GM21390 (cell line): ENCODE results near the gene UCP3.

Experiments used
- ATAC-seq: cut with Tn5 transposase; IDR thresholded peaks from one replicate; pipeline ENCODE4 v1.9.1; 2021; ENCODE audit not compliant: unreplicated experiment

The UCP3 gene, protein sequence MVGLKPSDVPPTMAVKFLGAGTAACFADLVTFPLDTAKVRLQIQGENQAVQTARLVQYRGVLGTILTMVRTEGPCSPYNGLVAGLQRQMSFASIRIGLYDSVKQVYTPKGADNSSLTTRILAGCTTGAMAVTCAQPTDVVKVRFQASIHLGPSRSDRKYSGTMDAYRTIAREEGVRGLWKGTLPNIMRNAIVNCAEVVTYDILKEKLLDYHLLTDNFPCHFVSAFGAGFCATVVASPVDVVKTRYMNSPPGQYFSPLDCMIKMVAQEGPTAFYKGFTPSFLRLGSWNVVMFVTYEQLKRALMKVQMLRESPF

GRCh38 chr11:74008373-74009229 lies at the start of gene UCP3:
UCP3 (minus strand) TSS chr11:74009085; CDS start chr11:74007042, 2,043 bp downstream.
- no peak for ATAC-seq

DNA sequence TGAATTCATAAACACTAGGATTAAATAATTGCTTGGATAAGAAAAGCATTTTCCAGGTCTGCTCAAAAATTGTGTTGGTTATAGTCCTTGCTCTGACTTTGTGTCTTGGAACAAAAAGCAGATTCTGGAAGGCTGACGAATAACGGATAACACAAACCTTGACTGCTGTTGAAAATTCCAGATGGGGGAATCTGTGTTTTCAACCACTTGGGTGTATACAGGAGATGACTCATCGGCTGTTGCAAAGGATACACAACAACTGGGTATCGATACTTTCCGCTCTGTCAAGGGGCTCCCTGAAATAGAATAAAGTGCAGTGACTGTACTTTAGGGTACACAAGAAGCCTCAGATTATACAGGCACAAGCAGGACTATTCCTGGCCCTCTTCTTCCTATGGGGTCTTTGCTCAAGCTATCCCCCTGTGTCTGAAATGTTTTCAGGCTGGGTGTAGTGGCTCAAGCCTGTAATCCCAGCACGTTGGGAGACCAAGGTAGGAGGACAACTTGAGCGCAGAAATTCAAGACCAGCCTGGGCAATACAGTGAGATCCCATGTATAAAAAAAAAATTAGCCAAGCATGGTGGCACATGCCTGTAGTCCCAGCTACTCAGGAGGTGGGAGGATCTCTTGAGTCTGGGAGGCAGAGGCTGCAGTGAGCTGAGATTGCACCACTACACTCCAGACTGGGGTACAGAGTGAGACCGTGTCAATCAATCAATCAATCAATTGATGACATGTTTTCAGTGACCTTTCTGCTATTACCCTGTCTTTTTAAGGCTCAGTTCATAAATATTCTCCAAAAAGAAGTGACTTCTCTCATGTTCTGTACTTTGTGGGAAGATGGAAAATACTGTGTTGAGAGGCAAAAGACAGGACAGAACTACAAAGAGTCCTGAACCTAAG lies 48.6 kb upstream of the UCP3 start:
- ATAC-seq: no peak

DNA sequence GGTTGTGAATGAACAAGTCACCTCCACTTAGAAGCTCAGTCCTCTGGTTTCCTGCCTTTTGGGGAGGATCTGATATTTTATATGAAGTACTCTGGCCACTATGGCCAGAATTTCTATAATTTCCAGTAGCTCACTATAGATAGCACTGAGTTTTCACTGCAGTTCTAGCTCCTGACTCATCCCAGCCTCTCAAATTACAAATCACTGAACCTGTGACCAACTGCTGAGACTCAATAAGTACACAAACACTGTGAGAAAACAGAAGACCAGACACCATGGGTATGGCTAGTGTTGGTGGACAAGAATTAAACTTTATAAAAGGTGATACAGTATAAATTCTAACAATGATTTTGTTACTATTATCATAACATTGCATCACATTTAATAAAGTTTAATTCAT lies 47.1 kb upstream of the UCP3 start:
- no peak for ATAC-seq

- ATAC-seq: no peak
Observed at GRCh38 chr11:74050465-74050864, 41.6 kb upstream of the UCP3 start.

GRCh38 chr11:74048993-74049392 lies 40.1 kb upstream of the UCP3 start:
- no peak for ATAC-seq

GRCh38 chr11:74044538-74044937 lies 35.7 kb upstream of the UCP3 start:
- no peak for ATAC-seq

GRCh38 chr11:74043450-74043849 lies 34.6 kb upstream of the UCP3 start:
- ATAC-seq: no peak

- ATAC-seq: no peak
Observed at GRCh38 chr11:74037309-74037708, 28.4 kb upstream of the UCP3 start.

DNA sequence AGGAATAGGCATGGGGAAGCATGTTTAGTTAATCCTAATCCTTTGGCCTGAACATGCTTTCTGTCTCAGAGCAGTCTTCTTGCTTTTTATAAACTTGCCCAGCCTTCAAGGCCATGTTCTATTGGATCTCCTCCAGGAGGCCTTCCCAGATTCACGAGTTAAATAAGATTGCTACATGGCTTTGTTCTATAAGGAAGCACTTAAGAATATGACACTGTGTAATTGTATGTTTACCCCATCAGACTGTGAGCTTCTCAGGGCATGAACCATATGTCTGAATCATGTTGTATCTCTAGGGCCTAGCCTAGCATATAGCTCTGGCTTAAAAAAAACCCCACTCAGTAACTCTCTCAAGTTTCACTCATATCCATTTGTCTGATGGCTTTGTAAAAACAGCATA lies 26.4 kb upstream of the UCP3 start:
- no peak for ATAC-seq

DNA sequence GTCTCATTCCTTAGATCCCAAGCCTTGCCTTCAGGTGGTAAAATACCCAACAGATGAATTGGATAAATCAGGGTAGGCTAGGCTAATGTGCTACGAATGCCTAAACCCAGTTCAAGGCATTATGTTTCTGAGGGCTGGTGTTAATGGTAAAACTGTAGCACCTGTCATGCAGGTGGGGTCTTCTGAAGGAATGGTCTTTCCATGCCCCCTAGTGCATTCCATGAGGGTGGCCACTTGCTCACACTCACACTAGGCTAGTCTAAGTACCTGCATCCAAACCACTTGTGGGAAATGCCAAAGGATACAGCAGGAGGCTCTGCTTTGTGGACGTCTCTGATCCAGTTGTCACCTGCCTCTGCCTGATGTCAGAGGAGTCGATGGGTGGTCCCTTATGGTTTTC lies 24.2 kb upstream of the UCP3 start:
- no peak for ATAC-seq

DNA sequence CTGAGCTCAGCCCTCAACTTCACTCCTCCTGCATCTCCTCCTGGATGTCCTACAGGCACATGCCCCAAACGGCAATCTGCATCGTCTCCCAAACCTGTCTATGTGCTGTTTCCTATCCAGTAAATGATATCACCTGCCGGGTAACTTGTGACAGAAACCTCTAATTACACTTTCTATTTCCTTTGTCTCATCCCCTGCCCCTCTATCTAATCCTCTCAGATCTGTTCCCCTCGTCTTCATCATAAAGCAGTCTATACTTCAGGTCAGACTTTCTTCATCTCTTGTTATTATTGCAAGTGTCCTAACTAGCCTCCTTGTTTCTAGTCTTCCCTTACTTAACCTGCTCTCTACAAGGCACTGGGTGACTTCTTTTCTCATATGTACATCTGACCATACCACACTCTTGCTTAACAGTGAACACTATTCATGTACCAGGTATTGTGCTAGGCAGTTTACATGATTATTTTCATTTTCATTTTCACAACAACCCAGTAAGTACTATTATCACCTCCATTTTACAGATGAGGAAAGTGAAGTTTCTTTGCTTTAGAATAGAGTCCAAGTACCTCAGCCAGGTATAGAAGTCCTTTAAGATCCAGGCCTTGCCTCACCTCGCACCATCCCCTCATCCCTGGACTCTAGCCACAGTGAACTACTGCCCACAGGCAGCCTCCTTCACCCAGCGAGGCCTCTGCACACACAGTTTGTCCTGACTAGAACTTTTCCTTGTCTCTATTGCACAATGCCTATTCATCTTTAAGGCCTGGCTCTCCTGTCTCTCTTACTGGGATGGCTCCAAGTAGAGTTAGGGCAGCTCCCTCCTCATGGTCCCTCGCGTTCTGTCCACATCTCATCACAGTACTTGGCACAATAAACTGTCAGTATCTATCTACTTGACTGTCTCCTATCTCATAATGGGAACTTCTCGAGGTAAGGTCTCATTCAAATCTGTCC lies 22.1 kb upstream of the UCP3 start:
- no peak for ATAC-seq

GRCh38 chr11:74025467-74026166 lies 16.7 kb upstream of the UCP3 start:
- ATAC-seq: no peak

GRCh38 chr11:74024261-74025029 lies 15.6 kb upstream of the UCP3 start:
- no peak for ATAC-seq

GRCh38 chr11:74023276-74023675 lies 14.4 kb upstream of the UCP3 start:
- no peak for ATAC-seq

DNA sequence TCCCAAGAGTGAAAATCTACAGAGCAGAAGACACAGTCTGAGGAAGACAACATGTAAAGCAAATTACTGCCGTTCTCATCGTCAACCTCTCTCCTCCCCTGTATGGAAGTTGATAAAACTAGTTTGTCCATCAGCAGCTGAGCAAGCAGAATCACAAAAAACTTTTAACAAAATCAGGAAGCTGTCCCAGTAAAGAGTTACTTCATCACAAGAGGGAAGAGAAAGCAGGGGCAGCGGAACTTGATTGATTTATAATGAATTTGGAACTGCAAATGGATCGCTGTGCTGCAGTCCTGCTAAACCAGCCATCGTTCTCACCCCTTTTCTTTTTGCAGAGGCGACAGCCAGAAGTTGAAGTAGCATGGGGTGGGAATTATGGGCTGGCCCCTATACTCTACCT lies 13.7 kb upstream of the UCP3 start:
- no peak for ATAC-seq

GRCh38 chr11:74021998-74022397 lies 13.1 kb upstream of the UCP3 start:
- ATAC-seq: no peak

DNA sequence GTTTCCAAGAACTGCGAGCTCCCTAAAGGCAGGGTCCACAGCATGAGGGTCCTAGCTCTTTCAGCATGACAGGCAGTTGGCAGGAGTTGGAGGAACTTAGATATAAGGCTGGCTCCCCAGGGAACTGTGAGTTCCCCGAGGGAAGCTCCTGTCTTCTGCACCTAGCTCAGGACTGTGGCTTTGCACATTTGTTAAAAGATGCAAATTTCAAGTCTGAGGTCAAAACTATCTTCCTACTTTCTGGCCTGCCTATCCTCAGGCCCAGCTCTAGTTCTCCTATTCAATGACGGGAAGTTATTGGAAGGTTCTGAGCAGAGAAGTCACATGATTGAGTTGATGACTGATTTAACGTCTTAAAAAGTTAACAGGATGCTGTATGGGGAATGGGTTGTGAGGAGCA lies 11.7 kb upstream of the UCP3 start:
- ATAC-seq: peak; percentile 68

DNA sequence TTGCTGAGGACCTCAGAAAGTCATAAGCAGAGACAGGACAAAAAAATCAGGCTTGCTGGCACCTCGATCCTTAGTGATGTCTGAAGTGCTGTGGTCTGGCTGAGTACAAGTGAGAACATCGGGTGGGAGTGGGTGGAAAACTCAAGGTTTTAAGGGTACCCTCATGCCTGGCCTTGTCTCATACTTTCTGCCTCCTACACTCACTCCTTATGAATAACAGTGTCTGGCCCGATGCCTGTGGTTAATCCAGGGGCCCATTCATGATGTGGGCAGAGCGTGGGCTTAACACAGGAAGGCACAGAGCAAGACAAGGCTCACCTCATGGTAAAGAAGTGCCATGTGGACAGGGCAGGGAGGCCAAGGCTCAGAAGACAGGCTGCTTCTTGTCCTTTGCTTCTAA lies 11.0 kb upstream of the UCP3 start:
- no peak for ATAC-seq
